ENCODE measurements around the gene C13orf42. TPM values are rescaled to one million over a fixed set of nuclear protein-coding genes. Genes with fewer than 3 reads are reported as not detected.

C13orf42 gene
- total RNA-seq, 5 donors from 2014 or later (not counting 1 experiment from before 2014, with no cell fraction given): not detected

DNA sequence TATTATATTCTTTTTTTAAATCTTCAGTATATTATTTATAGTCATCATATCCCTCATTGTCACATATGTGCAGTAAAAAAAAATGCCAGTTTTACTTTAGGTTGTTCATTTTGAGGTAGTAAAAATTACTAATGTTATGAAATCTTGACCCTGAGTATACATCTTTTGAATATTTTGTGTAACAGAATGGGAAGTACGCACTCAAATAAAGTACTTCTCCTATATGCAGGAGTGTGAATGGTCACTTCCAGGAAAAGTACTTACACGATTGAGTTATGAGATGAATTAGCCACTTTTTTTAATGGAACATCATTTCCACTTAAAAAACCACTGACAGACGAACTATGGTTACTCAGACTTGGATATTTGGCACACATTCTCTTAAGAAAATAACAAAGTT, 58.5 kb downstream of the C13orf42 start:
- CTCF ChIA-PET: no interaction called here

DNA sequence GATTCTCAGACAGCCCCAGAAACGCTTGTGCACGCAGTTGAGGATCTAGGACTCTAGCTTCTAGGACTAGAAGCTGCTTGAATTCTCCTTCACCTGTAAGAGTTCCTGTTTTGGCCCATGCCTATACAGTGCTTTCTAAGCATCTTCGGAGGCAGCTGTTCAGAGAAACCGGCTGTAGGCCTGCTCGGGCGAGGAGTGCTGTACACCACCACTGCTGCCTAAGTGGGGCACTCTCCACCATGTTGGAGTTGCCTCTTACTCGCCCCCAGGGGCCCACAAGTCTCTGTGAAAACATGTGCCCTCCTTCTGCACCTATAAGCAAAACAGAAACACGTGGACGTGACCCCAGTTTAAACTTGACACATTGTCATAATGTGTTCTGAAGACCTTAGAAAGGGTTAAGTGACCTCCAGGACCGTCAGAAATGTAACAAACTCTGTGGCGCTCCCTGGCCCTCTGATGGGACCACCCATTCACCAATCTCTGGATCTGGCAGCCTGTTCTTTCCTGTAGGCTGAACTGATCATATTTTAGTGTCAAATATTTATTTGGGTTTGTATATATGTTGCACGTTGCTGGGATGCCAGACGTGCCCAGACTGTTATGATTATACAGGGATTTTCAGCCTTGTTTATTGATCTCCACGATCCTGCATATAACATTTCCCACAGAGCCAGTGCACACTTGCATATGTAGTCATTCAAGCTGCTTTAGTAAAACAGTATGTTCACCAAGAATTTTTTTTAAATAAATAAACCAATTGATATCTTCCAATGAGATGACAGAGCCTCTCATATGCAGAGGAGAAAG, 60.8 kb downstream of the C13orf42 start:
- no peaks in the 10 kb centered on the region for H3K36me3 ChIP-seq (ENCODE audit: control insufficient read depth in 2 of 2, extremely low read depth in 1 of 2, insufficient read depth in 1 of 2, low read length in 1 of 2)
- Mint-ChIP-seq H3K27ac (no peak overlapping the region), H3K4me1 (no peaks in the 10 kb centered on the region), H3K9me3 (no peaks in the 10 kb centered on the region), H3K36me3 (no peaks in the 10 kb centered on the region), H3K27me3 (peaks cover 0 to 4% of the 10 kb centered on the region in 2 donors), H3K4me3 (no peak overlapping the region)
- peaks cover 0 to 3% of the 10 kb centered on the region in 2 experiments for H3K27me3 ChIP-seq (replicated peaks in 1 of 2; ENCODE audit: control insufficient read depth in 2 of 2, extremely low read depth in 1 of 2, insufficient read depth in 2 of 2, low read length in 1 of 2)
- H3K4me3 ChIP-seq (ENCODE audit: control insufficient read depth in 1 of 2, extremely low read depth in 1 of 2, low read length in 1 of 2): no peak overlapping the region
- 71% methylated on average over 7 of the region's 14 CpGs for WGBS (ENCODE audit: insufficient coverage)
- H3K4me1 ChIP-seq (ENCODE audit: control insufficient read depth in 1 of 2, extremely low read depth in 1 of 2, insufficient read depth in 2 of 2, low read length in 2 of 2): no peaks in the 10 kb centered on the region
- ATAC-seq (replicated peaks in 1 of 4) (no peak), DNase-seq (no peak)
- H3K27ac ChIP-seq (ENCODE audit: low read length): no peak overlapping the region
- ChIA-PET CTCF (interaction anchor here in 1 of 2 donors (0.6 kb wide), 1 partner anchor 57 kb away, joined by 4 read pairs; no protein-coding TSS in a partner anchor), POLR2A (no interaction called here)
- H3K9me3 ChIP-seq: no peaks in the 10 kb centered on the region

More for the DNA sequence above, 58.5 kb downstream of the C13orf42 start:
- Histone ChIP-seq H3K27ac (ENCODE audit: low read length) (no peak overlapping the region), H3K9me3 (no peaks in the 10 kb centered on the region), H3K4me1 (ENCODE audit: control insufficient read depth in 1 of 2, extremely low read depth in 1 of 2, insufficient read depth in 2 of 2, low read length in 2 of 2) (no peaks in the 10 kb centered on the region), H3K36me3 (ENCODE audit: control insufficient read depth in 2 of 2, extremely low read depth in 1 of 2, insufficient read depth in 1 of 2, low read length in 1 of 2) (no peaks in the 10 kb centered on the region), H3K4me3 (ENCODE audit: control insufficient read depth in 1 of 2, extremely low read depth in 1 of 2, low read length in 1 of 2) (no peak overlapping the region), H3K27me3 (replicated peaks in 1 of 2; ENCODE audit: control insufficient read depth in 2 of 2, extremely low read depth in 1 of 2, insufficient read depth in 2 of 2, low read length in 1 of 2) (peaks cover 0 to 3% of the 10 kb centered on the region in 2 experiments)
- ATAC-seq (replicated peaks in 1 of 4) (no peak), DNase-seq (no peak)
- Mint-ChIP-seq H3K4me1 (no peaks in the 10 kb centered on the region), H3K4me3 (no peak overlapping the region), H3K27ac (no peak overlapping the region), H3K27me3 (peaks cover 0 to 4% of the 10 kb centered on the region in 2 donors), H3K36me3 (no peaks in the 10 kb centered on the region), H3K9me3 (no peaks in the 10 kb centered on the region)
- POLR2A ChIA-PET: no interaction called here
- WGBS (ENCODE audit: insufficient coverage): no CpG with 5 or more reads among the region's 3 CpGs

DNA sequence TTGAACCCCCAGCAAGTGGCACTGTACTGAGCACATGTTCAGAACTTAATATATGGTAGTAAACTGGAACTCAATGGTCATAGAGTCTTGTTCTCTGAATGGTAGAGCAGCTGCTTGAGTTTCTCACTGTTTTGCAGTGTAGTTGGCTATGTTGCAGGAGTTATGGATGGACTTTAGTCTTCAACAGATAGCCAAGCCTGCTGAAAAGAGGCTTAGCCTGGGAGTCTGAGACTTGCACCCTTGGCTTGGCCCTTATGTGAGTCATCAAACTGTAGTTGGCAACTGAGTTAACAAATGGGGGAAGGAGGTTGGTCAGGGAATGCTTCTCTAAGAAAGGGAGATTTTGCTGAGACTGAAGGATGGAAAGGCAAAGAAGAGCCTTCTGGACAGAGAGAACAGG, 62.5 kb downstream of the C13orf42 start:
- Histone ChIP-seq H3K27ac (ENCODE audit: low read length) (no peak overlapping the region), H3K4me1 (ENCODE audit: control insufficient read depth in 1 of 2, extremely low read depth in 1 of 2, insufficient read depth in 2 of 2, low read length in 2 of 2) (no peaks in the 10 kb centered on the region), H3K27me3 (replicated peaks in 1 of 2; ENCODE audit: control insufficient read depth in 2 of 2, extremely low read depth in 1 of 2, insufficient read depth in 2 of 2, low read length in 1 of 2) (peaks cover 0 to 3% of the 10 kb centered on the region in 2 experiments), H3K9me3 (no peaks in the 10 kb centered on the region), H3K4me3 (ENCODE audit: control insufficient read depth in 1 of 2, extremely low read depth in 1 of 2, low read length in 1 of 2) (no peak overlapping the region), H3K36me3 (ENCODE audit: control insufficient read depth in 2 of 2, extremely low read depth in 1 of 2, insufficient read depth in 1 of 2, low read length in 1 of 2) (no peaks in the 10 kb centered on the region)
- Mint-ChIP-seq H3K27me3 (peaks cover 0 to 4% of the 10 kb centered on the region in 2 donors), H3K9me3 (no peaks in the 10 kb centered on the region), H3K4me1 (no peaks in the 10 kb centered on the region), H3K36me3 (no peaks in the 10 kb centered on the region), H3K27ac (no peak overlapping the region), H3K4me3 (no peak overlapping the region)
- POLR2A ChIA-PET: no interaction called here
- ATAC-seq (replicated peaks in 1 of 4) (no peak), DNase-seq (no peak)
- CTCF ChIA-PET: no interaction called here

DNA sequence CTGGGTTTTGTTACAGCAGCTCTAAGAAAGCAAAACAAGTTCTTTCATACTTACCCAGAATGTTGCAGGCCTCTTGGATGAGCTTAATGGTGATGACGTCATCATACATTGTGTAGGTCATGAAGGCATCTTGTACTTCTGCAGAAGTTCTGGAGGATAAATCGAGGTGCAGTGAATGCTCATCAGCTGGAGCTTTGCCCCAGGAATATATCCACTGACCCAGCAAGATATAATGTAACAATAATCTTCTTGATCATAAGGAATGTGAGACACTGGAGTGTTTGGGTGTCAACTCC, 63.0 kb downstream of the C13orf42 start:
- Histone ChIP-seq H3K36me3 (ENCODE audit: control insufficient read depth in 2 of 2, extremely low read depth in 1 of 2, insufficient read depth in 1 of 2, low read length in 1 of 2) (no peaks in the 10 kb centered on the region), H3K27ac (ENCODE audit: low read length) (no peak overlapping the region), H3K4me3 (ENCODE audit: control insufficient read depth in 1 of 2, extremely low read depth in 1 of 2, low read length in 1 of 2) (no peak overlapping the region), H3K4me1 (ENCODE audit: control insufficient read depth in 1 of 2, extremely low read depth in 1 of 2, insufficient read depth in 2 of 2, low read length in 2 of 2) (no peaks in the 10 kb centered on the region), H3K9me3 (no peaks in the 10 kb centered on the region), H3K27me3 (replicated peaks in 1 of 2; ENCODE audit: control insufficient read depth in 2 of 2, extremely low read depth in 1 of 2, insufficient read depth in 2 of 2, low read length in 1 of 2) (peaks cover 0 to 3% of the 10 kb centered on the region in 2 experiments)
- ChIA-PET CTCF (interaction anchor here in 1 of 2 donors (0.5 kb wide), 1 partner anchor 77 kb away, joined by 3 read pairs; no protein-coding TSS in a partner anchor), POLR2A (no interaction called here)
- no peaks in the 10 kb centered on the region for H3K4me1 Mint-ChIP-seq
- no peak overlapping the region for H3K4me3 Mint-ChIP-seq
- peaks cover 0 to 4% of the 10 kb centered on the region in 2 donors for H3K27me3 Mint-ChIP-seq
- no CpG with 5 or more reads among the region's 2 CpGs for WGBS (ENCODE audit: insufficient coverage)
- DNase-seq: no peak
- ATAC-seq (replicated peaks in 1 of 4): no peak
- no peaks in the 10 kb centered on the region for H3K9me3 Mint-ChIP-seq
- H3K36me3 Mint-ChIP-seq: no peaks in the 10 kb centered on the region
- H3K27ac Mint-ChIP-seq: no peak overlapping the region

DNA sequence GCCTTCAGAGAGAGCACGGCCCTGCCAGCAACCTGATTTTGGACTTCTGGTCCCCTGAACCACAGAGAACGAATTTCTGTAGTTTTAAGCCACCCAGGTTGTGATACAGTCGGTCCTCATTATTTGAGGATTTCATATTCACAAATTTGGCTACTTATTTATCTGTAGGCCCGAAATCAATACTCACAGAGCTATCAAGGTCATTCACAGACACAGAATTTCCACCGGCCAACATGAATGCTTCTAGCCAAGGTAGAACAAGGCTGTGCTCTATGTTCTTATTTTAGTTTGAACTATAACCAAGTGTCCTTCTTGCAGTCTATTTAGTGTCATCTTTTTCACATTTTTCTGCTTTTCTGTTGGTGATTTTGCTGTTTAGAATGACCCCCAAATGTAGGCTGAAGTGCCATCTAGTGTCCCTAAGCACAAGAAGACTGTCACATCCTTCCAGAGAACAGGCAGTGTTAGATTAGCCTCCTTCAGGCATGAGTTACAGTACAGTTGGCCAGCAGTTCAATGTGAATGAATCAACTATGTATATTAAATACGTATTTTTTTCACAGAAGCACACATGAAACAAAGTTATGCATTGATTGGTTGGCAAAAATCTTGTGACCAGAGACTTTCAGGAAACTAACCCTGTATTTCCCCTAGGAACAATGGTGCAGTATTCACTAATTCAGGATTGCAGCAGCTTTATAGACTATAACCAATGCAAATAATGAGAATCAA, 63.5 kb downstream of the C13orf42 start:
- WGBS (ENCODE audit: insufficient coverage): 90% methylated on average over 3 of the region's 6 CpGs
- CTCF ChIA-PET: interaction anchor here in 1 of 2 donors (0.5 kb wide), 1 partner anchor 77 kb away, joined by 3 read pairs; no protein-coding TSS in a partner anchor
- POLR2A ChIA-PET: no interaction called here
- Mint-ChIP-seq H3K4me1 (no peaks in the 10 kb centered on the region), H3K9me3 (no peaks in the 10 kb centered on the region), H3K27ac (no peak overlapping the region), H3K36me3 (no peaks in the 10 kb centered on the region), H3K27me3 (peaks cover 0 to 4% of the 10 kb centered on the region in 2 donors), H3K4me3 (no peak overlapping the region)
- Histone ChIP-seq H3K9me3 (no peaks in the 10 kb centered on the region), H3K27me3 (replicated peaks in 1 of 2; ENCODE audit: control insufficient read depth in 2 of 2, extremely low read depth in 1 of 2, insufficient read depth in 2 of 2, low read length in 1 of 2) (peaks cover 0 to 3% of the 10 kb centered on the region in 2 experiments), H3K27ac (ENCODE audit: low read length) (no peak overlapping the region), H3K4me1 (ENCODE audit: control insufficient read depth in 1 of 2, extremely low read depth in 1 of 2, insufficient read depth in 2 of 2, low read length in 2 of 2) (no peaks in the 10 kb centered on the region), H3K36me3 (ENCODE audit: control insufficient read depth in 2 of 2, extremely low read depth in 1 of 2, insufficient read depth in 1 of 2, low read length in 1 of 2) (no peaks in the 10 kb centered on the region), H3K4me3 (ENCODE audit: control insufficient read depth in 1 of 2, extremely low read depth in 1 of 2, low read length in 1 of 2) (no peak overlapping the region)
- no peak for ATAC-seq (replicated peaks in 1 of 4)
- no peak for DNase-seq

DNA sequence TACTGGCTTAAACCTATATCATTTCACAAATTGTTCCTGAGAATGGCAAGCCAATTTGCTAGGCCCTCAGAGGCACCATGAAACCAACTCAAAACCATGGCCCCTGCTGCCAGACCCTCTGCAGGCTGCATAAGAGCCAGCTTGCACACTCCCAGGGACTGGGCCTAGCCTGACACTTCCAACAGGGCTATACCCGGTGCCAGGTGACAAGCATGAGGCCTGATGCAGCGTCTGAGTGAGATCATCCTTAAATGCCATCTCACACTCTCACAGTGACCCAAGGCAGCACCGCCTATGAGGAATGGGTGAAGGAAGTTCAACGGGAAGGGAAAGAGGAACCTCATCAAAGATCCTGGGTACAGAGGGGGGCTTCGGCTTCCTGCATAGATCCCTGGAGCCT, 65.6 kb downstream of the C13orf42 start:
- Mint-ChIP-seq H3K4me1 (no peaks in the 10 kb centered on the region), H3K36me3 (no peaks in the 10 kb centered on the region), H3K27me3 (peaks cover 0 to 4% of the 10 kb centered on the region in 2 donors), H3K9me3 (no peaks in the 10 kb centered on the region), H3K4me3 (no peak overlapping the region), H3K27ac (no peak overlapping the region)
- ATAC-seq (replicated peaks in 1 of 4) (no peak), DNase-seq (no peak)
- POLR2A ChIA-PET: no interaction called here
- CTCF ChIA-PET: no interaction called here
- no peak overlapping the region for H3K27ac ChIP-seq (ENCODE audit: low read length)
- WGBS (ENCODE audit: insufficient coverage): no CpG with 5 or more reads among the region's 5 CpGs
- no peaks in the 10 kb centered on the region for H3K4me1 ChIP-seq (ENCODE audit: control insufficient read depth in 1 of 2, extremely low read depth in 1 of 2, insufficient read depth in 2 of 2, low read length in 2 of 2)
- peaks cover 0 to 3% of the 10 kb centered on the region in 2 experiments for H3K27me3 ChIP-seq (replicated peaks in 1 of 2; ENCODE audit: control insufficient read depth in 2 of 2, extremely low read depth in 1 of 2, insufficient read depth in 2 of 2, low read length in 1 of 2)
- H3K4me3 ChIP-seq (ENCODE audit: control insufficient read depth in 1 of 2, extremely low read depth in 1 of 2, low read length in 1 of 2): no peak overlapping the region
- no peaks in the 10 kb centered on the region for H3K9me3 ChIP-seq
- no peaks in the 10 kb centered on the region for H3K36me3 ChIP-seq (ENCODE audit: control insufficient read depth in 2 of 2, extremely low read depth in 1 of 2, insufficient read depth in 1 of 2, low read length in 1 of 2)

Data from T-cell (primary cell).